Peyer's patch (tissue), 4 donors: ENCODE measurements around the gene COL9A3.

Source experiments
- CTCF ChIP-seq, 6 experiments: fragments of 450-650 bp in 4 of 6; fragments of 200-600 bp in 2 of 6; sonication (generic) in 1 of 6; IDR thresholded peaks; one replicate each; pipeline ENCODE4 v1.5.1; 2017 to 2019; ENCODE audit warnings: antibody characterized with exemption in 6 of 6, mild to moderate bottlenecking in 3 of 6, moderate library complexity in 1 of 6
- POLR2A ChIP-seq, 2 donors: fragments of 450-650 bp; IDR thresholded peaks; one replicate each; pipeline ENCODE4 v1.5.1; 2017; ENCODE audit warnings: antibody characterized with exemption in 2 of 2, mild to moderate bottlenecking in 2 of 2, moderate library complexity in 2 of 2

- no peak for TF ChIP-seq POLR2A (IDR thresholded peaks at IDR 0.05)
- TF ChIP-seq CTCF (IDR thresholded peaks at IDR 0.05), result no peak
Observed at GRCh38 chr20:62823688-62824475, 7.0 kb downstream of the COL9A3 start.
